HepG2 (cell line): ENCODE measurements around the gene MCOLN1. TPM values are rescaled to one million over a fixed set of nuclear protein-coding genes. Genes with fewer than 3 reads are reported as not detected.

ENCODE experiments used
- ATAC-seq: fragments of 200-7000 bp; cut with Tn5 transposase; 3 replicates; pipeline ENCODE4 v1.9.1; 2020; ENCODE audit warnings: mild to moderate bottlenecking, moderate library complexity
- BruUV-seq: library from RNA; stranded (reverse); fragments of 400-500 nt; replicated peaks from 2 replicates; lab custom pipeline; 2021; lab: Mats Ljungman, UMichigan
- CTCF ChIA-PET: fragments of 300-600 bp; formaldehyde crosslinking; extraction: SDS; loops from one replicate; lab custom pipeline; 2021; ENCODE audit warnings: low total read pairs, inconsistent platforms, low intra/inter-chr PET ratio; lab: Yijun Ruan, JAX
- POLR2A ChIA-PET: fragments of 350-600 bp; sonication (Branson Sonifier 250); formaldehyde crosslinking; loops from one replicate; lab custom pipeline; 2020; ENCODE audit warnings: antibody characterized with exemption, inconsistent platforms; lab: Yijun Ruan, JAX
- DNase-seq: peaks from one replicate; pipeline ENCODE4 v3.0.0-alpha.2; 2015; ENCODE audit warnings: low spot score
- FAIRE-seq: peaks from 3 replicates; lab custom pipeline; 2011; peaks lifted over from hg19 to GRCh38; lab: Jason Lieb, UNC
- H2AFZ ChIP-seq: one replicate; pipeline ENCODE4 v1.6.1; 2011; ENCODE audit warnings: low read length, inconsistent platforms
- H3K27ac ChIP-seq: fragments of 300-600 bp; 3 replicates; pipeline ENCODE4 v1.8.0; 2011; ENCODE audit warnings: mixed run types, mild to moderate bottlenecking, mixed read lengths, low read length, inconsistent platforms; ENCODE audit not compliant: insufficient read depth; ENCODE audit errors: extremely low read length
- H3K27me3 ChIP-seq, 2 experiments: fragments of 200-600 bp in 1 of 2; 2 replicates in 1 of 2; 3 replicates in 1 of 2; pipeline versions ENCODE4 v1.6.0 to v1.8.0; 2011; ENCODE audit warnings: low read length in 2 of 2, mild to moderate bottlenecking in 2 of 2, moderate library complexity in 2 of 2, inconsistent platforms in 1 of 2; ENCODE audit not compliant: insufficient read depth in 2 of 2, control insufficient read depth in 1 of 2
- H3K36me3 ChIP-seq, 2 experiments: fragments of 200-600 bp in 1 of 2; replicated peaks in 1 of 2; 2 replicates in 1 of 2; 3 replicates in 1 of 2; pipeline versions ENCODE4 v1.5.1 to v1.8.0; 2011; ENCODE audit warnings: low read length in 2 of 2, inconsistent platforms in 1 of 2; ENCODE audit not compliant: insufficient read depth in 2 of 2, control insufficient read depth in 1 of 2
- H3K4me1 ChIP-seq: 2 replicates; pipeline ENCODE4 v1.5.1; 2012; ENCODE audit warnings: low read length, inconsistent platforms; ENCODE audit not compliant: insufficient read depth
- H3K4me2 ChIP-seq: 2 replicates; pipeline ENCODE4 v1.6.0; 2011; ENCODE audit warnings: low read depth, low read length, inconsistent platforms
- H3K4me3 ChIP-seq, 3 experiments: fragments of 200-600 bp in 1 of 3; sonication (generic), shearing (Covaris generic) in 1 of 3; replicated peaks in 1 of 3; 2 replicates each; pipeline ENCODE4 v1.5.1; 2011 to 2016; ENCODE audit warnings: low read length in 3 of 3, inconsistent platforms in 2 of 3, low read depth in 2 of 3, mild to moderate bottlenecking in 2 of 3, control low read depth in 1 of 3, mixed read lengths in 1 of 3; ENCODE audit not compliant: insufficient read depth in 1 of 3
- H3K79me2 ChIP-seq: one replicate; pipeline ENCODE4 v1.6.1; 2011; ENCODE audit warnings: low read length, inconsistent platforms; ENCODE audit not compliant: insufficient read depth
- H3K9ac ChIP-seq: 2 replicates; pipeline ENCODE4 v1.6.0; 2011; ENCODE audit warnings: mild to moderate bottlenecking, low read depth, low read length, inconsistent platforms; ENCODE audit not compliant: insufficient read depth
- H3K9me3 ChIP-seq: 2 replicates; pipeline ENCODE4 v1.5.1; 2012; ENCODE audit warnings: mild to moderate bottlenecking, low read length
- H4K20me1 ChIP-seq: 2 replicates; pipeline ENCODE4 v1.6.0; 2011; ENCODE audit warnings: inconsistent platforms, mild to moderate bottlenecking, low read length, moderate library complexity; ENCODE audit not compliant: insufficient read depth
- AGO2 ChIP-seq: fragments of 200-400 bp; formaldehyde crosslinking; optimal IDR thresholded peaks from 2 replicates; pipeline ENCODE3; 2017; ENCODE audit warnings: mild to moderate bottlenecking, low read depth, low read length, moderate library complexity
- MAFK ChIP-seq, 2 experiments: IDR thresholded peaks in 1 of 2; conservative IDR thresholded peaks in 1 of 2; 2 replicates each; pipeline ENCODE4 v1.6.1; 2011; ENCODE audit warnings: improper control_type of control experiment in 2 of 2, low read length in 2 of 2
- RBFOX2 ChIP-seq: fragments of 200-400 bp; formaldehyde crosslinking; IDR thresholded peaks from 2 replicates; pipeline ENCODE4 v1.6.1; 2017; ENCODE audit warnings: low read depth, mild to moderate bottlenecking, low read length
- SMARCC2 ChIP-seq: fragments of 450-650 bp; IDR thresholded peaks from 2 replicates; pipeline ENCODE4 v1.6.1; 2017; ENCODE audit warnings: antibody characterized with exemption, mild to moderate bottlenecking
- ZC3H13 ChIP-seq: sonication (generic); formaldehyde crosslinking; IDR thresholded peaks from 2 replicates; pipeline ENCODE4 v1.8.1; 2023; ENCODE audit warnings: mild to moderate bottlenecking, missing genetic modification reagents, moderate library complexity
- ZMYM3 ChIP-seq: sonication (generic); formaldehyde crosslinking; IDR thresholded peaks from 2 replicates; pipeline ENCODE4 v1.5.1; 2020; ENCODE audit warnings: mild to moderate bottlenecking, missing genetic modification reagents
- ZNF326 ChIP-seq: sonication (generic); formaldehyde crosslinking; IDR thresholded peaks from 2 replicates; pipeline ENCODE4 v1.4.0; 2020; ENCODE audit warnings: missing genetic modification reagents, borderline replicate concordance
- WGBS: methylation state at CpG from one replicate; pipeline ENCODE4 v1.1.6; 2017; ENCODE audit warnings: low lambda C conversion rate; 5-methylcytosine and 5-hydroxymethylcytosine counted together
- in situ Hi-C: cut with HindIII; loops from 2 replicates; pipeline ENCODE4 v1.10.0; 2017; ENCODE audit warnings: low pct_unique_long_range_greater_than_20kb; ENCODE audit not compliant: extremely low pct_ligation_motif_present
- intact Hi-C: fragments of 100-400 bp; cut with micrococcal nuclease; formaldehyde crosslinking; loops from one replicate; pipeline ENCODE4 v1.10.0; 2022; ENCODE audit not compliant: unreplicated experiment
- polyA plus RNA-seq, 8 experiments: library from polyadenylated mRNA; depleted of rRNA in 3 of 8; stranded (reverse) in 7 of 8; unstranded in 1 of 8; fragments of >200 nt; fragmentation: Illumina TruSeq in 4 of 8; extraction: Trizol in 4 of 8; gene quantifications; 2 replicates each; pipeline versions ENCODE4 v1.2.1 to v1.2.3, GENCODE V29; 2011 to 2016; ENCODE audit warnings: low read depth in 4 of 8, missing spikeins in 1 of 8, mixed read lengths in 1 of 8; ENCODE audit not compliant: insufficient read depth in 1 of 8
- total RNA-seq, 5 experiments: library from RNA; depleted of rRNA; stranded (reverse); fragments of >200 nt; fragmentation: Illumina TruSeq; extraction: Trizol; gene quantifications; 2 replicates each; pipeline ENCODE4 v1.2.3, GENCODE V29; 2016; ENCODE audit warnings: low read depth in 1 of 5

MCOLN1 gene
- total and polyA plus RNA-seq, 2 of the 13 experiments (the other 11 are each of a cell fraction or from before 2014, with no cell fraction given): 3.4 to 15.7 TPM

DNA sequence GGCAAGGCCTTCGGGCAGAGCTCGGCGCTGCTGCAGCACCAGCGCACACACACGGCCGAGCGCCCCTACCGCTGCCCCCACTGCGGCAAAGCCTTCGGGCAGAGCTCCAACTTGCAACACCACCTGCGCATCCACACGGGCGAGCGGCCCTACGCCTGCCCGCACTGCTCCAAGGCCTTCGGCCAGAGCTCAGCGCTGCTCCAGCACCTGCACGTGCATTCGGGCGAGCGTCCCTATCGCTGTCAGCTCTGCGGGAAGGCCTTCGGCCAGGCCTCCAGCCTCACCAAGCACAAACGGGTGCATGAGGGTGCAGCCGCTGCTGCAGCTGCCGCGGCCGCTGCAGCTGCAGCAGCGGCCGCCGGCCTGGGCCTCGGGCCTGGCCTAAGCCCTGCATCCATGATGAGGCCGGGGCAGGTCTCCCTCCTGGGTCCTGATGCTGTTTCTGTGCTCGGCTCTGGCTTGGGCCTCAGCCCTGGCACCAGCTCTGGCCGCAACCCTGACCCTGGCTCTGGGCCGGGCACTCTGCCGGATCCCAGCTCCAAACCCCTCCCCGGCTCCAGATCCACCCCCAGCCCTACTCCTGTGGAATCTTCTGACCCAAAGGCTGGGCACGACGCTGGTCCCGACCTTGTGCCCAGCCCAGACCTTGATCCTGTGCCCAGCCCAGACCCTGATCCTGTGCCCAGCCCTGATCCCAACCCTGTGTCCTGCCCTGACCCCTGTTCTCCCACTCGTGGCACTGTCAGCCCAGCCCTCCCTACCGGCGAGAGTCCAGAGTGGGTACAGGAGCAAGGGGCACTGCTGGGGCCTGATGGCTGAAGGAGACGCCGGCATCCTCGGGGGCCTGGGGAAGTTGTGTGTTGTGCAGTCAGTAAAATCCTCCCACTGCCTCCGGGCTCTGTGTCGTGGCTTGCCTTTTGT is 2.0 kb upstream of the MCOLN1 start:
- Histone ChIP-seq H3K27me3 (no peaks in the 10 kb centered on the region), H3K27ac (no peak overlapping the region), H3K4me1 (peaks cover 27% of the 10 kb centered on the region), H3K9me3 (no peaks in the 10 kb centered on the region), H2AFZ (no peak overlapping the region), H4K20me1 (no peaks in the 10 kb centered on the region), H3K4me2 (no peak overlapping the region), H3K9ac (no peak overlapping the region), H3K79me2 (no peaks in the 10 kb centered on the region), H3K36me3 (peaks cover 0 to under 1% of the 10 kb centered on the region in 2 experiments; a peak in 2 of 5 replicates), H3K4me3 (no peak overlapping the region)
- BruUV-seq: no TSS peak
- ATAC-seq (no peak), DNase-seq (no peak), FAIRE-seq (no peak)
- TF ChIP-seq ZNF326: no peak
- peak; percentile 78 for TF ChIP-seq AGO2
- no peak for TF ChIP-seq SMARCC2
- TF ChIP-seq ZMYM3 (CRISPR knock-in tag): no peak
- peak; percentile 56 for TF ChIP-seq RBFOX2
- TF ChIP-seq MAFK (conservative IDR thresholded peaks at IDR 0.05 in 1 of 2, IDR thresholded peaks at IDR 0.05 in 1 of 2; ENCODE audit: low read length in 2 of 2): no peak
- TF ChIP-seq ZC3H13: peak; percentile 79
- in situ Hi-C loops (no loop called here), intact Hi-C loops (no loop called here)
- POLR2A ChIA-PET: no interaction called here
- CTCF ChIA-PET: no interaction called here
- 92% methylated on average over 15 of the region's 51 CpGs for WGBS
